NCI-H510A (cell line): ENCODE results near the gene NAA35.

ENCODE experiments used
- DNase-seq: peaks from one replicate; lab custom pipeline; 2025; lab: John Stamatoyannopoulos, UW

NAA35 gene

GRCh38 chr9:86062845-86063693, 122.1 kb downstream of the NAA35 start:
- DNase-seq: no peak

- no peak for DNase-seq
Measured at GRCh38 chr9:86064220-86064619, 123.3 kb downstream of the NAA35 start.

GRCh38 chr9:86069206-86069869, 128.4 kb downstream of the NAA35 start:
- DNase-seq: no peak
